HG02623 (cell line): ENCODE data around the gene AMZ1.

Experiments
- ATAC-seq: cut with Tn5 transposase; IDR thresholded peaks from one replicate; pipeline ENCODE4 v1.9.1; 2021; ENCODE audit warnings: moderate library complexity; ENCODE audit not compliant: unreplicated experiment

Gene AMZ1

GRCh38 chr7:2650451-2650850, 37.6 kb upstream of the AMZ1 start:
- ATAC-seq = no peak

GRCh38 chr7:2651336-2651735, 36.7 kb upstream of the AMZ1 start:
- ATAC-seq = no peak

GRCh38 chr7:2651847-2652735, 35.9 kb upstream of the AMZ1 start:
- ATAC-seq = no peak

GRCh38 chr7:2652736-2653060, 35.3 kb upstream of the AMZ1 start:
- ATAC-seq = no peak

GRCh38 chr7:2654059-2654458, 33.9 kb upstream of the AMZ1 start:
- no peak for ATAC-seq

- no peak for ATAC-seq
These were observed 32.0 kb upstream of the AMZ1 start for GRCh38 chr7:2655870-2656614.

- no peak for ATAC-seq
These were observed 30.8 kb upstream of the AMZ1 start for GRCh38 chr7:2657208-2657607.

- no peak for ATAC-seq
These were observed 29.9 kb upstream of the AMZ1 start for GRCh38 chr7:2657920-2658671.

GRCh38 chr7:2658941-2659340, 29.1 kb upstream of the AMZ1 start:
- no peak for ATAC-seq

- no peak for ATAC-seq
These were observed 28.2 kb upstream of the AMZ1 start for GRCh38 chr7:2659556-2660358.

GRCh38 chr7:2660359-2661095, 27.5 kb upstream of the AMZ1 start:
- ATAC-seq = no peak

GRCh38 chr7:2661096-2661449, 26.9 kb upstream of the AMZ1 start:
- no peak for ATAC-seq

GRCh38 chr7:2661602-2662272, 26.3 kb upstream of the AMZ1 start:
- no peak for ATAC-seq

GRCh38 chr7:2662273-2663120, 25.5 kb upstream of the AMZ1 start:
- no peak for ATAC-seq

GRCh38 chr7:2663121-2663886, 24.7 kb upstream of the AMZ1 start:
- no peak for ATAC-seq

- ATAC-seq = no peak
These were observed 24.0 kb upstream of the AMZ1 start for GRCh38 chr7:2663960-2664359.

GRCh38 chr7:2665359-2665791, 22.6 kb upstream of the AMZ1 start:
- ATAC-seq = no peak

- ATAC-seq = no peak
These were observed 21.8 kb upstream of the AMZ1 start for GRCh38 chr7:2666155-2666554.
